GM21390 (cell line): ENCODE data around the gene SAMM50.
"Not testable (repeated sequence)": the region's sequence is repeated elsewhere in the genome, so short reads cannot be mapped to it uniquely, and the experiment has no call there.

Experiments used
- ATAC-seq: cut with Tn5 transposase; IDR thresholded peaks from one replicate; pipeline ENCODE4 v1.9.1; 2021; ENCODE audit not compliant: unreplicated experiment

The SAMM50 gene

GRCh38 chr22:43999378-43999777 is 44.1 kb downstream of the SAMM50 start:
- no peak for ATAC-seq

- ATAC-seq: no peak
Measured at GRCh38 chr22:44000123-44000522, 44.9 kb downstream of the SAMM50 start.

GRCh38 chr22:44001521-44001920 is 46.3 kb downstream of the SAMM50 start:
- no peak for ATAC-seq

GRCh38 chr22:44002324-44002723 is 47.1 kb downstream of the SAMM50 start:
- no peak for ATAC-seq

GRCh38 chr22:44002997-44003396 is 47.8 kb downstream of the SAMM50 start:
- ATAC-seq: no peak

- no peak for ATAC-seq
Measured at GRCh38 chr22:44003405-44004103, 48.3 kb downstream of the SAMM50 start.

GRCh38 chr22:44004104-44004460 is 48.8 kb downstream of the SAMM50 start:
- no peak for ATAC-seq

GRCh38 chr22:44005524-44005923 is 50.3 kb downstream of the SAMM50 start:
- no peak for ATAC-seq

- no peak for ATAC-seq
Measured at GRCh38 chr22:44012162-44012561, 56.9 kb downstream of the SAMM50 start.

GRCh38 chr22:44012591-44012990 is 57.3 kb downstream of the SAMM50 start:
- no peak for ATAC-seq

- no peak for ATAC-seq
Measured at GRCh38 chr22:44014241-44014640, 59.0 kb downstream of the SAMM50 start.

GRCh38 chr22:44016586-44016985 is 61.3 kb downstream of the SAMM50 start:
- ATAC-seq: not testable (repeated sequence)

GRCh38 chr22:44018594-44018993 is 63.4 kb downstream of the SAMM50 start:
- ATAC-seq: no peak

GRCh38 chr22:44019416-44019815 is 64.2 kb downstream of the SAMM50 start:
- ATAC-seq: no peak

- ATAC-seq: no peak
Measured at GRCh38 chr22:44019846-44020245, 64.6 kb downstream of the SAMM50 start.

GRCh38 chr22:44020981-44021380 is 65.7 kb downstream of the SAMM50 start:
- ATAC-seq: no peak

GRCh38 chr22:44023404-44024287 is 68.4 kb downstream of the SAMM50 start:
- no peak for ATAC-seq

- ATAC-seq: no peak
Measured at GRCh38 chr22:44024288-44024921, 69.2 kb downstream of the SAMM50 start, which contains the start of gene PARVB. TSS of gene PARVB (plus strand) at chr22:44024302. CDS start at chr22:44024340, 38 bp downstream.

- peak; percentile 48 for ATAC-seq
Measured at GRCh38 chr22:44025171-44026065, 70.2 kb downstream of the SAMM50 start.

GRCh38 chr22:44026066-44026629 is 70.9 kb downstream of the SAMM50 start:
- no peak for ATAC-seq
